Measurements from ENCODE around the gene PITPNC1. TPM values are rescaled to one million over a fixed set of nuclear protein-coding genes. Genes with fewer than 3 reads are reported as not detected.
"Not testable (repeated sequence)": the region's sequence is repeated elsewhere in the genome, so short reads cannot be mapped to it uniquely, and the experiment has no call there.

The PITPNC1 gene
- total RNA-seq, 1 donor from 2014 or later, result 19.3 TPM

DNA sequence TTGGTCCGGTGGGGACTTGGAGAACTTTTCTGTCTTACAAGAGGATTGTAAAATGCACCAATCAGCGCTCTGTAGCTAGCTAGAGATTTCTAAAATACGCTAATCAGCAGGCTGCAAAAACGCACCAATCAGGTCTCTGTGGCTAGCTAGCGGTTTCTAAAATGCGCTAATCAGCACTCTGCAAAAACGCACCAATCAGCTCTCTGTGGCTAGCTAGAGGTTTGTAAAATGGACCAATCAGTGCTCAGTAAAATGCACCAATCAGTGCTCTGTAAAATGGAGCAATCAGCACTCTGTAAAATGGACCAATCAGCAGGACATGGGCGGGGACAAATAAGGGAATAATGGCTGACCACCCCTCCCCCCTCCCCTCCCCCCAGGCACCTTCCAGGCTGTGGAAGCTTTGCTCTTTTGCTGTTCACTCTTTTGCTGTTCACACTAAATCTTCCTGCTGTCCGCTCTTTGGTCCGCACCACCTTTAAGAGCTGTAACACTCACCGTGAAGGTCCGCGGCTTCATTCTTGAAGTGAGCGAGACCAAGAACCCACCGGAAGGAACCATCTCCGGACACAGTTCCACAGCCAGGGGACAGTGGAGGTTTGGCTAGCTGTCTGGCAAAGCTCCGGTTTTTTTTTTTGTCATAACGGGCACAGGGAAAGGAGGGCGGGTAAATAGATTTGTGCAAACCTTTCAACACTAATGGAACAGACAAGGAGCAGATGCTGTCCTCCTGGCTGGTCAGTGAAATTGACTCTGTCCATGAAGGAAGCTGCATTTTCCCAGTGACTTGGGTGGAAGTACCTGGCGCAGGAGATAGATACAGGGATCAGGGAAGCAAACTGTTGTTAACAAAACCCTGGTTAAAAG is 8.3 kb downstream of the PITPNC1 start:
- TF ChIP-seq CTCF (IDR thresholded peaks at IDR 0.05), result no peak
- ATAC-seq (ENCODE audit: low read depth) (no peak), DNase-seq (no peak)
- CTCF ChIA-PET, result interaction anchor here (1.5 kb wide), 1 partner anchor 71 kb away, joined by 3 read pairs; no protein-coding TSS in a partner anchor
- no peak overlapping the region for H3K27ac Mint-ChIP-seq
- no peaks in the 10 kb centered on the region for H3K27me3 Mint-ChIP-seq
- H3K9me3 Mint-ChIP-seq, result no peaks in the 10 kb centered on the region
- H3K36me3 Mint-ChIP-seq (ENCODE audit: low read depth), result no peaks in the 10 kb centered on the region
- intact Hi-C loops (cut with micrococcal nuclease), result no loop called here
- H3K4me3 Mint-ChIP-seq, result no peak overlapping the region
- peaks cover 11% of the 10 kb centered on the region for H3K4me1 Mint-ChIP-seq
- POLR2A ChIA-PET, result interaction anchor here (0.6 kb wide), 1 partner anchor 186 kb away, joined by 3 read pairs; no protein-coding TSS in a partner anchor

- POLR2A ChIA-PET, result interaction anchor here (0.5 kb wide), 1 partner anchor 316 kb away, joined by 3 read pairs; no protein-coding TSS in a partner anchor
- Mint-ChIP-seq H3K36me3 (ENCODE audit: low read depth) (no peaks in the 10 kb centered on the region), H3K27ac (no peak overlapping the region), H3K4me1 (peaks cover 20% of the 10 kb centered on the region), H3K4me3 (no peak overlapping the region), H3K27me3 (no peaks in the 10 kb centered on the region), H3K9me3 (no peaks in the 10 kb centered on the region)
- no peak for ATAC-seq (ENCODE audit: low read depth)
- DNase-seq, result no peak
- intact Hi-C loops (cut with micrococcal nuclease), result no loop called here
- CTCF ChIA-PET, result interaction anchor here (0.7 to 1.4 kb wide), 6 partner anchors 11 to 238 kb away, joined by 3 to 7 read pairs (median 3); partner anchors contain the start of gene PITPNC1
- no peak for TF ChIP-seq CTCF (IDR thresholded peaks at IDR 0.05)
These were observed 10.0 kb downstream of the PITPNC1 start for GRCh38 chr17:67386965-67387551.

- H3K27me3 Mint-ChIP-seq; H3K9me3 Mint-ChIP-seq; H3K4me3 Mint-ChIP-seq; intact Hi-C loops (cut with micrococcal nuclease); H3K36me3 Mint-ChIP-seq (ENCODE audit: low read depth); DNase-seq; H3K27ac Mint-ChIP-seq; ATAC-seq (ENCODE audit: low read depth): not testable (repeated sequence)
- ChIA-PET CTCF (interaction anchor here (1.0 to 1.7 kb wide), 3 partner anchors 12 to 87 kb away, joined by 3 to 5 read pairs (median 4); no protein-coding TSS in a partner anchor), POLR2A (interaction anchor here (1.2 kb wide), 1 partner anchor 87 kb away, joined by 3 read pairs; no protein-coding TSS in a partner anchor)
- H3K4me1 Mint-ChIP-seq, result peaks cover 20% of the 10 kb centered on the region
These were observed 11.5 kb downstream of the PITPNC1 start for GRCh38 chr17:67388536-67388935.

GRCh38 chr17:67388986-67389385 is 11.9 kb downstream of the PITPNC1 start:
- Mint-ChIP-seq H3K27me3 (no peaks in the 10 kb centered on the region), H3K4me3 (no peak overlapping the region), H3K9me3 (no peaks in the 10 kb centered on the region), H3K36me3 (ENCODE audit: low read depth) (no peaks in the 10 kb centered on the region), H3K27ac (no peak overlapping the region), H3K4me1 (peaks cover 20% of the 10 kb centered on the region)
- no peak for TF ChIP-seq CTCF (IDR thresholded peaks at IDR 0.05)
- DNase-seq (no peak), ATAC-seq (ENCODE audit: low read depth) (no peak)
- intact Hi-C loops (cut with micrococcal nuclease), result no loop called here
- CTCF ChIA-PET, result interaction anchor here (1.0 to 1.7 kb wide), 2 partner anchors 13 to 86 kb away, joined by 3 to 5 read pairs; no protein-coding TSS in a partner anchor
- POLR2A ChIA-PET, result interaction anchor here (1.2 kb wide), 1 partner anchor 86 kb away, joined by 3 read pairs; no protein-coding TSS in a partner anchor

GRCh38 chr17:67390006-67390645 is 13.0 kb downstream of the PITPNC1 start:
- no peaks in the 10 kb centered on the region for H3K36me3 Mint-ChIP-seq (ENCODE audit: low read depth)
- H3K9me3 Mint-ChIP-seq, result no peaks in the 10 kb centered on the region
- ATAC-seq (ENCODE audit: low read depth) (no peak), DNase-seq (no peak)
- ChIA-PET CTCF (interaction anchor here (1.0 to 1.7 kb wide), 3 partner anchors 18 to 85 kb away, joined by 3 to 5 read pairs (median 3); no protein-coding TSS in a partner anchor), POLR2A (interaction anchor here (1.0 kb wide), 1 partner anchor 211 kb away, joined by 3 read pairs; no protein-coding TSS in a partner anchor)
- H3K4me3 Mint-ChIP-seq, result no peak overlapping the region
- no peak for TF ChIP-seq CTCF (IDR thresholded peaks at IDR 0.05)
- no peaks in the 10 kb centered on the region for H3K27me3 Mint-ChIP-seq
- intact Hi-C loops (cut with micrococcal nuclease), result no loop called here
- no peak overlapping the region for H3K27ac Mint-ChIP-seq
- peaks cover 20% of the 10 kb centered on the region for H3K4me1 Mint-ChIP-seq
